ENCODE data around the gene PNMT. TPM values are rescaled to one million over a fixed set of nuclear protein-coding genes. Genes with fewer than 3 reads are reported as not detected.

Gene PNMT
- polyA plus RNA-seq, 1 of the 3 experiments (the other 2 are of a cell fraction), result 0.07 TPM

GRCh38 chr17:39684369-39685192 is 16.3 kb downstream of the PNMT start:
- no peaks in the 10 kb centered on the region for H3K9me2 ChIP-seq
- CTCF ChIA-PET, result interaction anchor here (1.2 to 2.6 kb wide), 3 partner anchors 29 to 63 kb away, joined by 3 to 15 read pairs (median 5); no protein-coding TSS in a partner anchor
- WGBS (ENCODE audit: low lambda C conversion rate), result 89% methylated on average over 12 of the region's 12 CpGs

More at GRCh38 chr17:39684369-39685192, 16.3 kb downstream of the PNMT start:
- POLR2A ChIA-PET, result no interaction called here
- H3K9me3 ChIP-seq, result no peaks in the 10 kb centered on the region
- H3K79me2 ChIP-seq (ENCODE audit: insufficient read depth), result no peaks in the 10 kb centered on the region
- no peaks in the 10 kb centered on the region for H3K27me3 ChIP-seq (ENCODE audit: insufficient read depth)
- H3F3A ChIP-seq (replicated peaks; ENCODE audit: insufficient read depth), result peaks cover 15% of the 10 kb centered on the region
- no peak for DNase-seq
- no peak overlapping the region for H3K27ac ChIP-seq (ENCODE audit: low read depth in 2 of 2, low read length in 1 of 2)
- no peak for TF ChIP-seq TEAD4 (IDR thresholded peaks at IDR 0.05; ENCODE audit: borderline replicate concordance, insufficient read depth)
- TF ChIP-seq, protein P1, sequence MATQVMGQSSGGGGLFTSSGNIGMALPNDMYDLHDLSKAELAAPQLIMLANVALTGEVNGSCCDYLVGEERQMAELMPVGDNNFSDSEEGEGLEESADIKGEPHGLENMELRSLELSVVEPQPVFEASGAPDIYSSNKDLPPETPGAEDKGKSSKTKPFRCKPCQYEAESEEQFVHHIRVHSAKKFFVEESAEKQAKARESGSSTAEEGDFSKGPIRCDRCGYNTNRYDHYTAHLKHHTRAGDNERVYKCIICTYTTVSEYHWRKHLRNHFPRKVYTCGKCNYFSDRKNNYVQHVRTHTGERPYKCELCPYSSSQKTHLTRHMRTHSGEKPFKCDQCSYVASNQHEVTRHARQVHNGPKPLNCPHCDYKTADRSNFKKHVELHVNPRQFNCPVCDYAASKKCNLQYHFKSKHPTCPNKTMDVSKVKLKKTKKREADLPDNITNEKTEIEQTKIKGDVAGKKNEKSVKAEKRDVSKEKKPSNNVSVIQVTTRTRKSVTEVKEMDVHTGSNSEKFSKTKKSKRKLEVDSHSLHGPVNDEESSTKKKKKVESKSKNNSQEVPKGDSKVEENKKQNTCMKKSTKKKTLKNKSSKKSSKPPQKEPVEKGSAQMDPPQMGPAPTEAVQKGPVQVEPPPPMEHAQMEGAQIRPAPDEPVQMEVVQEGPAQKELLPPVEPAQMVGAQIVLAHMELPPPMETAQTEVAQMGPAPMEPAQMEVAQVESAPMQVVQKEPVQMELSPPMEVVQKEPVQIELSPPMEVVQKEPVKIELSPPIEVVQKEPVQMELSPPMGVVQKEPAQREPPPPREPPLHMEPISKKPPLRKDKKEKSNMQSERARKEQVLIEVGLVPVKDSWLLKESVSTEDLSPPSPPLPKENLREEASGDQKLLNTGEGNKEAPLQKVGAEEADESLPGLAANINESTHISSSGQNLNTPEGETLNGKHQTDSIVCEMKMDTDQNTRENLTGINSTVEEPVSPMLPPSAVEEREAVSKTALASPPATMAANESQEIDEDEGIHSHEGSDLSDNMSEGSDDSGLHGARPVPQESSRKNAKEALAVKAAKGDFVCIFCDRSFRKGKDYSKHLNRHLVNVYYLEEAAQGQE (IDR thresholded peaks at IDR 0.05; ENCODE audit: low read depth, low read length), result no peak
- TF ChIP-seq CTCF (IDR thresholded peaks at IDR 0.05), result no peak
- H4K20me1 ChIP-seq (ENCODE audit: insufficient read depth), result no peaks in the 10 kb centered on the region
- no peak overlapping the region for H3K9ac ChIP-seq
- H2AFZ ChIP-seq (ENCODE audit: low read depth), result no peak overlapping the region
- no peak overlapping the region for H3K4me2 ChIP-seq
- no peaks in the 10 kb centered on the region for H3K36me3 ChIP-seq (replicated peaks in 1 of 2; ENCODE audit: control insufficient read depth in 1 of 2, insufficient read depth in 2 of 2, low read length in 1 of 2)
- H3K4me1 ChIP-seq (ENCODE audit: control insufficient read depth in 1 of 2, insufficient read depth in 2 of 2, low read depth in 1 of 2, low read length in 1 of 2), result peaks cover 0 to 13% of the 10 kb centered on the region in 2 experiments; a peak in 2 of 4 replicates
- no peak overlapping the region for H3K4me3 ChIP-seq (ENCODE audit: low read depth in 2 of 2, low read length in 1 of 2)
